Uterus (tissue), 4 donors: ENCODE data around the gene TMEM178B. TPM values are rescaled to one million over a fixed set of nuclear protein-coding genes. Genes with fewer than 3 reads are reported as not detected.
"Not testable (repeated sequence)": the region's sequence is repeated elsewhere in the genome, so short reads cannot be mapped to it uniquely, and the experiment has no call there.

Source experiments
- DNase-seq, 2 donors: peaks; one replicate each; pipeline ENCODE4 v3.0.0-alpha.2; 2019 to 2020
- H3K27ac ChIP-seq, 2 donors: fragments of 200-600 bp; sonication (generic); 1 replicate in 1 of 2; 2 replicates in 1 of 2; pipeline ENCODE4 v1.5.1; 2016 to 2018
- H3K27me3 ChIP-seq, 2 donors: fragments of 200-600 bp; sonication (generic); one replicate each; pipeline ENCODE4 v1.5.1; 2018 to 2019; ENCODE audit warnings: control low read depth in 1 of 2
- H3K36me3 ChIP-seq, 2 donors: fragments of 200-600 bp; sonication (generic); one replicate each; pipeline ENCODE4 v1.5.1; 2019; ENCODE audit warnings: control low read depth in 1 of 2
- H3K4me1 ChIP-seq, 2 donors: fragments of 200-600 bp; sonication (generic); one replicate each; pipeline ENCODE4 v1.5.1; 2018 to 2019; ENCODE audit warnings: control low read depth in 1 of 2
- H3K4me3 ChIP-seq, 2 donors: fragments of 200-600 bp; sonication (generic); 1 replicate in 1 of 2; 2 replicates in 1 of 2; pipeline ENCODE4 v1.5.1; 2018 to 2019; ENCODE audit warnings: mild to moderate bottlenecking in 1 of 2
- H3K9me3 ChIP-seq, 2 donors: fragments of 200-600 bp; sonication (generic); one replicate each; pipeline ENCODE4 v1.5.1; 2019; ENCODE audit warnings: control low read depth in 1 of 2
- CTCF ChIP-seq, 4 experiments: fragments of 200-600 bp in 2 of 4; fragments of 450-650 bp in 2 of 4; sonication (generic) in 2 of 4; IDR thresholded peaks; one replicate each; pipeline ENCODE4 v1.5.1; 2016 to 2019; ENCODE audit warnings: antibody characterized with exemption in 4 of 4, mild to moderate bottlenecking in 2 of 4, moderate library complexity in 1 of 4
- POLR2A ChIP-seq, 2 donors: fragments of 450-650 bp; IDR thresholded peaks; one replicate each; pipeline ENCODE4 v1.6.1; 2016; ENCODE audit warnings: antibody characterized with exemption in 2 of 2, mild to moderate bottlenecking in 1 of 2, moderate library complexity in 1 of 2
- intact Hi-C: fragments of 100-400 bp; cut with DNase I; formaldehyde crosslinking; loops from one replicate; pipeline ENCODE4 v1.15.1; 2023; ENCODE audit warnings: low total_unique reads
- total RNA-seq, 4 donors: library from RNA; depleted of rRNA in 3 of 4; stranded (reverse); fragments of >200 nt in 3 of 4; gene quantifications; one replicate each; pipeline versions ENCODE4 v1.1.0 to v1.2.4, GENCODE V29; 2014 to 2023
- donor health status: DM: yes; HTN: yes; CAD: no.

The TMEM178B gene
- total RNA-seq, 4 donors from 2014 or later = 0.76 to 3.0 TPM; not detected in 2

GRCh38 chr7:141115965-141116364 lies 42.1 kb downstream of the TMEM178B start:
- TF ChIP-seq CTCF (IDR thresholded peaks at IDR 0.05) (no peak), POLR2A (IDR thresholded peaks at IDR 0.05) (no peak)
- intact Hi-C loops = no loop called here
- no peaks in the 10 kb centered on the region for H3K9me3 ChIP-seq

GRCh38 chr7:141116661-141117060 lies 42.8 kb downstream of the TMEM178B start:
- H3K4me1 ChIP-seq, H3K36me3 ChIP-seq, H3K9me3 ChIP-seq, DNase-seq, H3K27me3 ChIP-seq, H3K4me3 ChIP-seq, H3K27ac ChIP-seq, intact Hi-C loops: not testable (repeated sequence)

More at GRCh38 chr7:141115965-141116364, 42.1 kb downstream of the TMEM178B start:
- no peak for DNase-seq
- no peaks in the 10 kb centered on the region for H3K36me3 ChIP-seq
- H3K27me3 ChIP-seq = no peaks in the 10 kb centered on the region
- H3K27ac ChIP-seq = no peak overlapping the region
- H3K4me3 ChIP-seq = no peak overlapping the region
- H3K4me1 ChIP-seq = no peaks in the 10 kb centered on the region

- H3K27ac ChIP-seq = no peak overlapping the region
- intact Hi-C loops = no loop called here
These were observed 44.9 kb downstream of the TMEM178B start for GRCh38 chr7:141118767-141119166.

GRCh38 chr7:141119187-141119586 lies 45.3 kb downstream of the TMEM178B start:
- TF ChIP-seq CTCF (IDR thresholded peaks at IDR 0.05) (no peak), POLR2A (IDR thresholded peaks at IDR 0.05) (no peak)
- H3K27me3 ChIP-seq = no peaks in the 10 kb centered on the region
- H3K4me3 ChIP-seq = no peak overlapping the region
- H3K36me3 ChIP-seq = no peaks in the 10 kb centered on the region
- no peaks in the 10 kb centered on the region for H3K4me1 ChIP-seq
- intact Hi-C loops = no loop called here
- H3K9me3 ChIP-seq = no peaks in the 10 kb centered on the region
- no peak overlapping the region for H3K27ac ChIP-seq
- no peak for DNase-seq

More at GRCh38 chr7:141118767-141119166, 44.9 kb downstream of the TMEM178B start:
- Histone ChIP-seq H3K27me3 (no peaks in the 10 kb centered on the region), H3K4me1 (no peaks in the 10 kb centered on the region), H3K9me3 (no peaks in the 10 kb centered on the region), H3K36me3 (no peaks in the 10 kb centered on the region), H3K4me3 (no peak overlapping the region)
- TF ChIP-seq POLR2A (IDR thresholded peaks at IDR 0.05) (no peak), CTCF (IDR thresholded peaks at IDR 0.05) (no peak)
- no peak for DNase-seq

- Histone ChIP-seq H3K9me3 (no peaks in the 10 kb centered on the region), H3K4me1 (no peaks in the 10 kb centered on the region), H3K27me3 (no peaks in the 10 kb centered on the region), H3K27ac (no peak overlapping the region), H3K36me3 (no peaks in the 10 kb centered on the region), H3K4me3 (no peak overlapping the region)
- no peak for TF ChIP-seq CTCF (IDR thresholded peaks at IDR 0.05)
- TF ChIP-seq POLR2A (IDR thresholded peaks at IDR 0.05) = no peak
- no peak for DNase-seq
- intact Hi-C loops = no loop called here
These were observed 48.9 kb downstream of the TMEM178B start for GRCh38 chr7:141122736-141123135.

- Histone ChIP-seq H3K36me3 (no peaks in the 10 kb centered on the region), H3K27me3 (no peaks in the 10 kb centered on the region), H3K4me1 (no peaks in the 10 kb centered on the region), H3K4me3 (no peak overlapping the region), H3K27ac (no peak overlapping the region), H3K9me3 (no peaks in the 10 kb centered on the region)
- DNase-seq = no peak
- intact Hi-C loops = no loop called here
- TF ChIP-seq CTCF (IDR thresholded peaks at IDR 0.05) (no peak), POLR2A (IDR thresholded peaks at IDR 0.05) (no peak)
These were observed 49.7 kb downstream of the TMEM178B start for GRCh38 chr7:141123522-141123921.
